Retinal pigment epithelial cell (primary cell): ENCODE measurements around the gene RNF212B.
"Not testable (repeated sequence)": the region's sequence is repeated elsewhere in the genome, so short reads cannot be mapped to it uniquely, and the experiment has no call there.

Source experiments
- DNase-seq: peaks from one replicate; pipeline ENCODE4 v3.0.0-alpha.2; 2010; ENCODE audit warnings: low read depth
- H3K4me3 ChIP-seq: 2 replicates; pipeline ENCODE4 v1.5.1; 2011; ENCODE audit warnings: mild to moderate bottlenecking, low read length, control low read depth, moderate library complexity
- TF ChIP-seq, protein P1 (sequence below): conservative IDR thresholded peaks from 2 replicates; pipeline ENCODE4 v1.5.1; 2011; ENCODE audit warnings: low read depth, low read length, control low read depth, inconsistent platforms

RNF212B gene

GRCh38 chr14:23227566-23227965, 10.2 kb upstream of the RNF212B start:
- TF ChIP-seq, protein P1, sequence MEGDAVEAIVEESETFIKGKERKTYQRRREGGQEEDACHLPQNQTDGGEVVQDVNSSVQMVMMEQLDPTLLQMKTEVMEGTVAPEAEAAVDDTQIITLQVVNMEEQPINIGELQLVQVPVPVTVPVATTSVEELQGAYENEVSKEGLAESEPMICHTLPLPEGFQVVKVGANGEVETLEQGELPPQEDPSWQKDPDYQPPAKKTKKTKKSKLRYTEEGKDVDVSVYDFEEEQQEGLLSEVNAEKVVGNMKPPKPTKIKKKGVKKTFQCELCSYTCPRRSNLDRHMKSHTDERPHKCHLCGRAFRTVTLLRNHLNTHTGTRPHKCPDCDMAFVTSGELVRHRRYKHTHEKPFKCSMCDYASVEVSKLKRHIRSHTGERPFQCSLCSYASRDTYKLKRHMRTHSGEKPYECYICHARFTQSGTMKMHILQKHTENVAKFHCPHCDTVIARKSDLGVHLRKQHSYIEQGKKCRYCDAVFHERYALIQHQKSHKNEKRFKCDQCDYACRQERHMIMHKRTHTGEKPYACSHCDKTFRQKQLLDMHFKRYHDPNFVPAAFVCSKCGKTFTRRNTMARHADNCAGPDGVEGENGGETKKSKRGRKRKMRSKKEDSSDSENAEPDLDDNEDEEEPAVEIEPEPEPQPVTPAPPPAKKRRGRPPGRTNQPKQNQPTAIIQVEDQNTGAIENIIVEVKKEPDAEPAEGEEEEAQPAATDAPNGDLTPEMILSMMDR = no peak
- H3K4me3 ChIP-seq = no peak overlapping the region
- DNase-seq = no peak

- no peak for DNase-seq
- TF ChIP-seq, protein P1 = no peak
- no peak overlapping the region for H3K4me3 ChIP-seq
These were observed 8.9 kb upstream of the RNF212B start for GRCh38 chr14:23228812-23229211.

GRCh38 chr14:23232241-23232808, 5.4 kb upstream of the RNF212B start:
- not testable (repeated sequence) for DNase-seq, H3K4me3 ChIP-seq

GRCh38 chr14:23240661-23241060, 2.9 kb downstream of the RNF212B start:
- H3K4me3 ChIP-seq = no peak overlapping the region
- DNase-seq = no peak
- TF ChIP-seq, protein P1 = no peak

GRCh38 chr14:23241061-23241715, 3.5 kb downstream of the RNF212B start:
- DNase-seq, H3K4me3 ChIP-seq: not testable (repeated sequence)

GRCh38 chr14:23242076-23242475, 4.3 kb downstream of the RNF212B start:
- no peak overlapping the region for H3K4me3 ChIP-seq
- DNase-seq = no peak
- TF ChIP-seq, protein P1 = no peak

DNA sequence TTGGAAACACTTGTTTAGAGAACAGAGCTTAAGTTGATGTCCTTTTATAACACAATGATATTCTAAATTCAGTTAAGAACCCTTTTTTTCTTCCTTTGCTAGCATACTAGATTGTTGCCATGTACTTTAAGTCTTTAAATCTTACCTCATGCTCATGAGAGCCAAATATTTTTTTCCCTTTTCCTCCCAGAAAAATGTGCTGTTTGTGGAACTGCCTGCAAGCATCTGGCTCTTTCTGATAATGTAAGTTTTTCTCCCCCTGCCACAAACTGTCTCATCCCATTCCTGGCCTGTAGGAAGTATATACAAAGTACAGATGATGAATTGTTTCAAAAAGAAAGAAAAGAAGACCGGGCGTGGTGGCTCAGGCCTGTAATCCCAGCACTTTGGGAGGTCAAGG, 5.3 kb downstream of the RNF212B start:
- TF ChIP-seq, protein P1 = no peak
- H3K4me3 ChIP-seq = no peak overlapping the region
- no peak for DNase-seq

GRCh38 chr14:23245282-23245681, 7.5 kb downstream of the RNF212B start:
- TF ChIP-seq, protein P1 = no peak
- no peak for DNase-seq
- no peak overlapping the region for H3K4me3 ChIP-seq
